Spleen (tissue), 11 donors: ENCODE results near the gene TPST1. TPM values are rescaled to one million over a fixed set of nuclear protein-coding genes. Genes with fewer than 3 reads are reported as not detected.

Source experiments
- DNase-seq: peaks from one replicate; pipeline ENCODE4 v3.0.0-alpha.2; 2020
- H3K27ac ChIP-seq, 8 donors: fragments of 200-600 bp; sonication (generic) in 7 of 8; 1 replicate in 4 of 8; 2 replicates in 4 of 8; pipeline versions ENCODE4 v1.5.0 to v1.8.0; 2016 to 2021; ENCODE audit warnings: inconsistent platforms in 4 of 8, mild to moderate bottlenecking in 4 of 8, moderate library complexity in 1 of 8
- H3K27me3 ChIP-seq, 7 donors: fragments of 200-600 bp; sonication (generic) in 6 of 7; replicated peaks in 1 of 7; 1 replicate in 4 of 7; 2 replicates in 3 of 7; pipeline versions ENCODE4 v1.5.0 to v1.8.0; 2016 to 2021; ENCODE audit warnings: inconsistent platforms in 3 of 7, mild to moderate bottlenecking in 1 of 7
- H3K36me3 ChIP-seq, 6 donors: fragments of 200-600 bp; sonication (generic) in 5 of 6; 1 replicate in 4 of 6; 2 replicates in 2 of 6; pipeline versions ENCODE4 v1.5.0 to v1.8.0; 2016 to 2021; ENCODE audit warnings: inconsistent platforms in 2 of 6
- H3K4me1 ChIP-seq, 6 donors: fragments of 200-600 bp; sonication (generic) in 5 of 6; 1 replicate in 3 of 6; 2 replicates in 3 of 6; pipeline versions ENCODE4 v1.5.0 to v1.8.0; 2016 to 2021; ENCODE audit warnings: inconsistent platforms in 3 of 6
- H3K4me3 ChIP-seq, 8 donors: fragments of 200-600 bp; sonication (generic) in 7 of 8; 1 replicate in 4 of 8; 2 replicates in 4 of 8; pipeline versions ENCODE4 v1.5.0 to v1.8.0; 2016 to 2021; ENCODE audit warnings: inconsistent platforms in 4 of 8, mild to moderate bottlenecking in 4 of 8, moderate library complexity in 2 of 8
- H3K9me3 ChIP-seq, 8 donors: fragments of 200-600 bp; sonication (generic) in 7 of 8; 1 replicate in 4 of 8; 2 replicates in 4 of 8; pipeline versions ENCODE4 v1.5.0 to v1.8.0; 2016 to 2021; ENCODE audit warnings: inconsistent platforms in 4 of 8
- POLR2A ChIP-seq, 3 donors: fragments of 450-650 bp; IDR thresholded peaks; one replicate each; pipeline ENCODE4 v1.5.1; 2017; ENCODE audit warnings: antibody characterized with exemption in 3 of 3, mild to moderate bottlenecking in 1 of 3
- POLR2AphosphoS5 ChIP-seq, 3 donors: sonication (generic); formaldehyde crosslinking; IDR thresholded peaks; one replicate each; pipeline ENCODE4 v1.5.1; 2017; ENCODE audit warnings: antibody characterized with exemption in 3 of 3
- WGBS, 5 donors: extraction: QIAGEN DNeasy Blood & Tissue Kit in 3 of 5; methylation state at CpG; one replicate each; pipeline versions ENCODE4 v1.1.5 to v1.1.7; 2013 to 2018; 5-methylcytosine and 5-hydroxymethylcytosine counted together
- intact Hi-C: fragments of 100-400 bp; cut with DNase I; formaldehyde crosslinking; loops from one replicate; pipeline ENCODE4 v1.15.0; 2023; ENCODE audit warnings: low total_unique reads
- polyA plus RNA-seq, 3 donors: library from polyadenylated mRNA; stranded (reverse); fragments of 200-250 nt; gene quantifications; one replicate each; pipeline ENCODE4 v1.2.1, GENCODE V29; 2013
- total RNA-seq, 7 donors: library from RNA; depleted of rRNA in 3 of 7; stranded (reverse); fragments of >200 nt in 3 of 7; fragmentation: NEBNext Ultra II Directional in 4 of 7; extraction: Animal tissue kit (Norgen Biotek cat#: 25700) in 4 of 7; gene quantifications; one replicate each; pipeline versions ENCODE4 v1.1.0 to v1.2.1, GENCODE V29; 2016 to 2021
- TF ChIP-seq, protein P1 (sequence below), 11 experiments: fragments of 200-600 bp in 7 of 11; fragments of 450-650 bp in 4 of 11; sonication (generic) in 4 of 11; IDR thresholded peaks in 8 of 11; conservative IDR thresholded peaks in 3 of 11; 1 replicate in 7 of 11; 2 replicates in 4 of 11; pipeline versions ENCODE4 v1.4.0 to v1.8.0; 2016 to 2021; ENCODE audit warnings: antibody characterized with exemption in 11 of 11, inconsistent platforms in 4 of 11, mild to moderate bottlenecking in 1 of 11
- donor health status: healthy with polysubstance abuse.
- donor health status: DM: no; HTN: no; CAD: no; lungs with moderate emphysema.
- donor health status: DM: no; HTN: no; CAD: no.
- donor health status: Bipolar disorder and iron deficiency.
- donor health status: healthy.
- donor health status: DM: no; HTN: no; CAD: no.
- donor health status: DM: yes; HTN: yes; CAD: no.

Gene TPST1
- total and polyA plus RNA-seq, 10 donors = 4.8 to 58.5 (median 27.1) TPM

DNA sequence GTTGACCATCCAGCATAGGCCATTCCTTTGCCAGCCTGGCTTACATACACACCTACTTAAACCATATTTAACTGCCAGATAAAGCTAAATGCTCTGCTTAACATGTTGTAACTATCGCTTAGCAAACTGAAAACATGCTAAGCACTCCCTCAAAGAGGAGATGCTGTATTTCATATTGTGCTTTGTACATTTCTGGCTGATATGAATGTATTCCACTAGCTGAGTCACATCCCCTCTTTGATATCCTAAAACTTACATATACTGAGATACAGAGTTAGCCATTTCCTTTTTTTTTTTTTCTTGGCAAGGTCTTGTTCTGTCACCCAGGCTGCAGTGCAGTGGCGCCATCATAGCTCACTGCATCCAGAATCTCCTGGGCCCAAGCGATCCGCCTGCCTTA lies 99.4 kb downstream of the TPST1 start:
- H3K27me3 ChIP-seq = no peaks in the 10 kb centered on the region
- no peaks in the 10 kb centered on the region for H3K36me3 ChIP-seq
- 91 to 98% (median 94%) methylated on average over 4 of the region's 4 CpGs for WGBS, 5 donors
- no peak for DNase-seq
- intact Hi-C loops = no loop called here
- H3K4me1 ChIP-seq = peaks cover 0 to 60% (median 9%) of the 10 kb centered on the region in 6 donors
- H3K4me3 ChIP-seq = no peak overlapping the region
- TF ChIP-seq, protein P1, sequence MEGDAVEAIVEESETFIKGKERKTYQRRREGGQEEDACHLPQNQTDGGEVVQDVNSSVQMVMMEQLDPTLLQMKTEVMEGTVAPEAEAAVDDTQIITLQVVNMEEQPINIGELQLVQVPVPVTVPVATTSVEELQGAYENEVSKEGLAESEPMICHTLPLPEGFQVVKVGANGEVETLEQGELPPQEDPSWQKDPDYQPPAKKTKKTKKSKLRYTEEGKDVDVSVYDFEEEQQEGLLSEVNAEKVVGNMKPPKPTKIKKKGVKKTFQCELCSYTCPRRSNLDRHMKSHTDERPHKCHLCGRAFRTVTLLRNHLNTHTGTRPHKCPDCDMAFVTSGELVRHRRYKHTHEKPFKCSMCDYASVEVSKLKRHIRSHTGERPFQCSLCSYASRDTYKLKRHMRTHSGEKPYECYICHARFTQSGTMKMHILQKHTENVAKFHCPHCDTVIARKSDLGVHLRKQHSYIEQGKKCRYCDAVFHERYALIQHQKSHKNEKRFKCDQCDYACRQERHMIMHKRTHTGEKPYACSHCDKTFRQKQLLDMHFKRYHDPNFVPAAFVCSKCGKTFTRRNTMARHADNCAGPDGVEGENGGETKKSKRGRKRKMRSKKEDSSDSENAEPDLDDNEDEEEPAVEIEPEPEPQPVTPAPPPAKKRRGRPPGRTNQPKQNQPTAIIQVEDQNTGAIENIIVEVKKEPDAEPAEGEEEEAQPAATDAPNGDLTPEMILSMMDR (IDR thresholded peaks at IDR 0.05 in 8 of 11, conservative IDR thresholded peaks at IDR 0.05 in 3 of 11) = no peak
- no peak for TF ChIP-seq POLR2AphosphoS5 (IDR thresholded peaks at IDR 0.05)
- no peak for TF ChIP-seq POLR2A (IDR thresholded peaks at IDR 0.05)
- peak overlapping the region in 4 of 8 donors; percentile 1 to 76 (median 58) for H3K27ac ChIP-seq
- H3K9me3 ChIP-seq = peaks cover 0 to 6% (median 3%) of the 10 kb centered on the region in 8 donors

- peaks cover 4 to 76% (median 17%) of the 10 kb centered on the region in 6 donors for H3K4me1 ChIP-seq
- peak overlapping the region in 5 of 8 donors; percentile 12 to 76 (median 68) for H3K27ac ChIP-seq
- H3K27me3 ChIP-seq = no peaks in the 10 kb centered on the region
- DNase-seq = no peak
- 45 to 76% (median 66%) methylated on average over 2 of the region's 2 CpGs for WGBS, 5 donors
- H3K4me3 ChIP-seq = no peak overlapping the region
- TF ChIP-seq POLR2A (IDR thresholded peaks at IDR 0.05) = no peak
- TF ChIP-seq, protein P1 (IDR thresholded peaks at IDR 0.05 in 8 of 11, conservative IDR thresholded peaks at IDR 0.05 in 3 of 11) = no peak
- TF ChIP-seq POLR2AphosphoS5 (IDR thresholded peaks at IDR 0.05) = no peak
- intact Hi-C loops = no loop called here
- no peaks in the 10 kb centered on the region for H3K36me3 ChIP-seq
- no peaks in the 10 kb centered on the region for H3K9me3 ChIP-seq
These were observed 101.1 kb downstream of the TPST1 start for GRCh38 chr7:66306243-66306642.

GRCh38 chr7:66307591-66308215 lies 102.6 kb downstream of the TPST1 start:
- intact Hi-C loops = no loop called here
- no peaks in the 10 kb centered on the region for H3K9me3 ChIP-seq
- 78 to 88% (median 83%) methylated on average over 5 of the region's 5 CpGs for WGBS, 5 donors

GRCh38 chr7:66308411-66308810 lies 103.3 kb downstream of the TPST1 start:
- no peak for DNase-seq
- Histone ChIP-seq H3K4me1 (peaks cover 6 to 71% (median 18%) of the 10 kb centered on the region in 6 donors), H3K27me3 (no peaks in the 10 kb centered on the region), H3K36me3 (no peaks in the 10 kb centered on the region), H3K9me3 (no peaks in the 10 kb centered on the region), H3K4me3 (no peak overlapping the region), H3K27ac (peak overlapping the region; percentile 12 to 80 (median 55))
- 93 to 98% (median 96%) methylated on average over 3 of the region's 3 CpGs for WGBS, 5 donors
- TF ChIP-seq, protein P1 (IDR thresholded peaks at IDR 0.05 in 8 of 11, conservative IDR thresholded peaks at IDR 0.05 in 3 of 11) = no peak
- TF ChIP-seq POLR2A (IDR thresholded peaks at IDR 0.05) (no peak), POLR2AphosphoS5 (IDR thresholded peaks at IDR 0.05) (no peak)
- intact Hi-C loops = no loop called here

More at GRCh38 chr7:66307591-66308215, 102.6 kb downstream of the TPST1 start:
- TF ChIP-seq POLR2AphosphoS5 (IDR thresholded peaks at IDR 0.05) = peak in 2 of 3 donors; percentile 56 to 85
- no peak for TF ChIP-seq POLR2A (IDR thresholded peaks at IDR 0.05)
- Histone ChIP-seq H3K4me1 (peaks cover 6 to 76% (median 18%) of the 10 kb centered on the region in 6 donors), H3K4me3 (no peak overlapping the region), H3K36me3 (no peaks in the 10 kb centered on the region), H3K27ac (peak overlapping the region; percentile 12 to 80 (median 56)), H3K27me3 (no peaks in the 10 kb centered on the region)
- DNase-seq = no peak
